Spleen (tissue), 11 donors: ENCODE results near the gene SPTSSA. TPM values are rescaled to one million over a fixed set of nuclear protein-coding genes. Genes with fewer than 3 reads are reported as not detected.
"Not testable (repeated sequence)": the region's sequence is repeated elsewhere in the genome, so short reads cannot be mapped to it uniquely, and the experiment has no call there.

Experiments
- DNase-seq: peaks from one replicate; pipeline ENCODE4 v3.0.0-alpha.2; 2020
- H3K27ac ChIP-seq, 8 donors: fragments of 200-600 bp; sonication (generic) in 7 of 8; 1 replicate in 4 of 8; 2 replicates in 4 of 8; pipeline versions ENCODE4 v1.5.0 to v1.8.0; 2016 to 2021; ENCODE audit warnings: inconsistent platforms in 4 of 8, mild to moderate bottlenecking in 4 of 8, moderate library complexity in 1 of 8
- H3K27me3 ChIP-seq, 7 donors: fragments of 200-600 bp; sonication (generic) in 6 of 7; replicated peaks in 1 of 7; 1 replicate in 4 of 7; 2 replicates in 3 of 7; pipeline versions ENCODE4 v1.5.0 to v1.8.0; 2016 to 2021; ENCODE audit warnings: inconsistent platforms in 3 of 7, mild to moderate bottlenecking in 1 of 7
- H3K36me3 ChIP-seq, 6 donors: fragments of 200-600 bp; sonication (generic) in 5 of 6; 1 replicate in 4 of 6; 2 replicates in 2 of 6; pipeline versions ENCODE4 v1.5.0 to v1.8.0; 2016 to 2021; ENCODE audit warnings: inconsistent platforms in 2 of 6
- H3K4me1 ChIP-seq, 6 donors: fragments of 200-600 bp; sonication (generic) in 5 of 6; 1 replicate in 3 of 6; 2 replicates in 3 of 6; pipeline versions ENCODE4 v1.5.0 to v1.8.0; 2016 to 2021; ENCODE audit warnings: inconsistent platforms in 3 of 6
- H3K4me3 ChIP-seq, 8 donors: fragments of 200-600 bp; sonication (generic) in 7 of 8; 1 replicate in 4 of 8; 2 replicates in 4 of 8; pipeline versions ENCODE4 v1.5.0 to v1.8.0; 2016 to 2021; ENCODE audit warnings: inconsistent platforms in 4 of 8, mild to moderate bottlenecking in 4 of 8, moderate library complexity in 2 of 8
- H3K9me3 ChIP-seq, 8 donors: fragments of 200-600 bp; sonication (generic) in 7 of 8; 1 replicate in 4 of 8; 2 replicates in 4 of 8; pipeline versions ENCODE4 v1.5.0 to v1.8.0; 2016 to 2021; ENCODE audit warnings: inconsistent platforms in 4 of 8
- POLR2A ChIP-seq, 3 donors: fragments of 450-650 bp; IDR thresholded peaks; one replicate each; pipeline ENCODE4 v1.5.1; 2017; ENCODE audit warnings: antibody characterized with exemption in 3 of 3, mild to moderate bottlenecking in 1 of 3
- POLR2AphosphoS5 ChIP-seq, 3 donors: sonication (generic); formaldehyde crosslinking; IDR thresholded peaks; one replicate each; pipeline ENCODE4 v1.5.1; 2017; ENCODE audit warnings: antibody characterized with exemption in 3 of 3
- WGBS, 5 donors: extraction: QIAGEN DNeasy Blood & Tissue Kit in 3 of 5; methylation state at CpG; one replicate each; pipeline versions ENCODE4 v1.1.5 to v1.1.7; 2013 to 2018; 5-methylcytosine and 5-hydroxymethylcytosine counted together
- intact Hi-C: fragments of 100-400 bp; cut with DNase I; formaldehyde crosslinking; loops from one replicate; pipeline ENCODE4 v1.15.0; 2023; ENCODE audit warnings: low total_unique reads
- polyA plus RNA-seq, 3 donors: library from polyadenylated mRNA; stranded (reverse); fragments of 200-250 nt; gene quantifications; one replicate each; pipeline ENCODE4 v1.2.1, GENCODE V29; 2013
- total RNA-seq, 7 donors: library from RNA; depleted of rRNA in 3 of 7; stranded (reverse); fragments of >200 nt in 3 of 7; fragmentation: NEBNext Ultra II Directional in 4 of 7; extraction: Animal tissue kit (Norgen Biotek cat#: 25700) in 4 of 7; gene quantifications; one replicate each; pipeline versions ENCODE4 v1.1.0 to v1.2.1, GENCODE V29; 2016 to 2021
- TF ChIP-seq, protein P1 (sequence below), 11 experiments: fragments of 200-600 bp in 7 of 11; fragments of 450-650 bp in 4 of 11; sonication (generic) in 4 of 11; IDR thresholded peaks in 8 of 11; conservative IDR thresholded peaks in 3 of 11; 1 replicate in 7 of 11; 2 replicates in 4 of 11; pipeline versions ENCODE4 v1.4.0 to v1.8.0; 2016 to 2021; ENCODE audit warnings: antibody characterized with exemption in 11 of 11, inconsistent platforms in 4 of 11, mild to moderate bottlenecking in 1 of 11
- donor health status: healthy with polysubstance abuse.
- donor health status: DM: no; HTN: no; CAD: no; lungs with moderate emphysema.
- donor health status: DM: no; HTN: no; CAD: no.
- donor health status: Bipolar disorder and iron deficiency.
- donor health status: healthy.
- donor health status: DM: no; HTN: no; CAD: no.
- donor health status: DM: yes; HTN: yes; CAD: no.

The SPTSSA gene
- total and polyA plus RNA-seq, 10 donors, result 8.9 to 16.7 (median 13.3) TPM

DNA sequence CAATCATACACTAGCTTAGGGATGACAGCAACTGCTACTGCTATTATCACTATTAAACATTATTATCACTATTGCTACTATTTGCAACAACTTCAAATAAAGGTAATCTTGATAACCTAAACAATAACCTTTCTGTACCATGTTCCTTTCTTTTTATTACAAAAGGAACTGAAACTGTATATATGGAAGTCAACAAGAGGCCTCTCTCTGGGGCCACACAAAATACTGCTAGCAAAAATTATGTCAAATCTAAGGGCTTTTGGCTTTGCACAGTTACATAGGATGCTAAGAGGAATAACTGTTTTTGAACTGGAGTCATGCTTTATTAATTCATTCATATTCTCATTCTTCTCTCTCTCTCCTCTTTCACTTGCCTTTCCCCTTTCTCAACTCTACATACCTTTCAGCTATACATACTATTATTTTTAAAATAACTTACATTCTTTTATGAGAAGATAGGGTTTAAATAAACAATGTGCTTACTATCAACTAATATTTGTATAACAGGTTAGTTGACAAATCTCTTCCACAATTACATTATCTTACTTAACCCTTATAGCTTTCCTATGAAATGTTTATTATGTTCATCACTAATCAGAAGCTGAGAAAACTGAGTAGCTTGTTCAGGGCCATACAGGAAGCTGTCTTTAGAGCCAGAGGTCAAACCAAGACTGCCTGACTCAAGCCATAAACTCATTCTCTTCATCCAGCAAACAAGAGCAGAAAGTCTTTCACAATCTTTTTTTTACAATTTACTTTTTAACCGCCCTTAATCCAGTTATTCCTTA, 25.7 kb downstream of the SPTSSA start:
- TF ChIP-seq, protein P1, sequence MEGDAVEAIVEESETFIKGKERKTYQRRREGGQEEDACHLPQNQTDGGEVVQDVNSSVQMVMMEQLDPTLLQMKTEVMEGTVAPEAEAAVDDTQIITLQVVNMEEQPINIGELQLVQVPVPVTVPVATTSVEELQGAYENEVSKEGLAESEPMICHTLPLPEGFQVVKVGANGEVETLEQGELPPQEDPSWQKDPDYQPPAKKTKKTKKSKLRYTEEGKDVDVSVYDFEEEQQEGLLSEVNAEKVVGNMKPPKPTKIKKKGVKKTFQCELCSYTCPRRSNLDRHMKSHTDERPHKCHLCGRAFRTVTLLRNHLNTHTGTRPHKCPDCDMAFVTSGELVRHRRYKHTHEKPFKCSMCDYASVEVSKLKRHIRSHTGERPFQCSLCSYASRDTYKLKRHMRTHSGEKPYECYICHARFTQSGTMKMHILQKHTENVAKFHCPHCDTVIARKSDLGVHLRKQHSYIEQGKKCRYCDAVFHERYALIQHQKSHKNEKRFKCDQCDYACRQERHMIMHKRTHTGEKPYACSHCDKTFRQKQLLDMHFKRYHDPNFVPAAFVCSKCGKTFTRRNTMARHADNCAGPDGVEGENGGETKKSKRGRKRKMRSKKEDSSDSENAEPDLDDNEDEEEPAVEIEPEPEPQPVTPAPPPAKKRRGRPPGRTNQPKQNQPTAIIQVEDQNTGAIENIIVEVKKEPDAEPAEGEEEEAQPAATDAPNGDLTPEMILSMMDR (IDR thresholded peaks at IDR 0.05 in 8 of 11, conservative IDR thresholded peaks at IDR 0.05 in 3 of 11), result no peak
- TF ChIP-seq POLR2A (IDR thresholded peaks at IDR 0.05) (no peak), POLR2AphosphoS5 (IDR thresholded peaks at IDR 0.05) (no peak)
- Histone ChIP-seq H3K27me3 (no peaks in the 10 kb centered on the region), H3K4me3 (no peak overlapping the region), H3K27ac (no peak overlapping the region), H3K9me3 (no peaks in the 10 kb centered on the region), H3K4me1 (peaks cover 0 to 16% (median 8%) of the 10 kb centered on the region in 6 donors), H3K36me3 (peaks cover 0 to 11% (median 0%) of the 10 kb centered on the region in 6 donors)
- 79 to 91% (median 85%) methylated on average over 1 of the region's 1 CpG for WGBS, 5 donors
- intact Hi-C loops, result no loop called here
- DNase-seq, result no peak

DNA sequence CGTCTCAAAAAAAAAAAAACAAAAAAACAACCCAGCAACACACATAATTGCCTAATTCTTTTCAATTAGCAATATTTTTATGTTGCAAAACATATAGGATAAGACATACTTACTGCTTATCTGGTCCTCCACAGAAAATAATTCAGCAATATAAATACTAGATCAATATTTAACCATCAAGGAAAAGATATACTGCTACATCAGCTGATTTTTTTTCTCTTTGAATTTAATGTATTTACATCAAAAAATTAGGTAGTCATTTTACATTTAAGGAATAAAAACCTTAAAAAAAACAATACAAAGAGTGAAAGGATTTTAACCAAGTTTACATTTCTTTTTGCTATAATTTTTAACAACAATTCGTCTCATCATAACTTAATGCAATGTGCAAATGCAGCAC, 28.1 kb downstream of the SPTSSA start:
- peaks cover 0 to 16% (median 8%) of the 10 kb centered on the region in 6 donors for H3K4me1 ChIP-seq
- no peak for DNase-seq
- no peaks in the 10 kb centered on the region for H3K9me3 ChIP-seq
- no peak overlapping the region for H3K4me3 ChIP-seq
- WGBS, 5 donors, result 91 to 96% (median 93%) methylated on average over 2 of the region's 2 CpGs
- intact Hi-C loops, result no loop called here
- H3K36me3 ChIP-seq, result peaks cover 0 to 11% (median 0%) of the 10 kb centered on the region in 6 donors
- no peak overlapping the region for H3K27ac ChIP-seq
- TF ChIP-seq, protein P1 (IDR thresholded peaks at IDR 0.05 in 8 of 11, conservative IDR thresholded peaks at IDR 0.05 in 3 of 11), result no peak
- TF ChIP-seq POLR2A (IDR thresholded peaks at IDR 0.05), result no peak
- TF ChIP-seq POLR2AphosphoS5 (IDR thresholded peaks at IDR 0.05), result no peak
- H3K27me3 ChIP-seq, result no peaks in the 10 kb centered on the region

DNA sequence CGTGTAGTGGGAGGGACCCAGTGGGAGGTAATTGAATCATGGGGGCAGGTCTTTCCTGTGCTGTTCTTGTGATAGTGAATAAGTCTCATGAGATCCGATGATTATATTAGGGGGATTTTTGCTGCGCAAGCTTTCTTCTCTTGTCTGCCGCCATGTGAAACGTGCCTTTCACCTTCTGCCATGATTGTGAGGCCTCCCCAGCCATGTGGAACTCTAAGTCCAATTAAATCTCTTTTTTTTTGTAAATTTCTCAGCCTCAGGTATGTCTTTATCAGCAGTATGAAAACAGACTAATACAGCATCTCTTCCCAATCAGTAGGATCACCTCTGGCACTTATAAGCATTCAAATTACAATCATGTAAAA, 34.0 kb downstream of the SPTSSA start:
- H3K27ac ChIP-seq, H3K36me3 ChIP-seq, intact Hi-C loops, H3K27me3 ChIP-seq, H3K4me1 ChIP-seq, H3K4me3 ChIP-seq, DNase-seq, H3K9me3 ChIP-seq: not testable (repeated sequence)
- 84 to 90% (median 87%) methylated on average over 5 of the region's 5 CpGs for WGBS, 5 donors

DNA sequence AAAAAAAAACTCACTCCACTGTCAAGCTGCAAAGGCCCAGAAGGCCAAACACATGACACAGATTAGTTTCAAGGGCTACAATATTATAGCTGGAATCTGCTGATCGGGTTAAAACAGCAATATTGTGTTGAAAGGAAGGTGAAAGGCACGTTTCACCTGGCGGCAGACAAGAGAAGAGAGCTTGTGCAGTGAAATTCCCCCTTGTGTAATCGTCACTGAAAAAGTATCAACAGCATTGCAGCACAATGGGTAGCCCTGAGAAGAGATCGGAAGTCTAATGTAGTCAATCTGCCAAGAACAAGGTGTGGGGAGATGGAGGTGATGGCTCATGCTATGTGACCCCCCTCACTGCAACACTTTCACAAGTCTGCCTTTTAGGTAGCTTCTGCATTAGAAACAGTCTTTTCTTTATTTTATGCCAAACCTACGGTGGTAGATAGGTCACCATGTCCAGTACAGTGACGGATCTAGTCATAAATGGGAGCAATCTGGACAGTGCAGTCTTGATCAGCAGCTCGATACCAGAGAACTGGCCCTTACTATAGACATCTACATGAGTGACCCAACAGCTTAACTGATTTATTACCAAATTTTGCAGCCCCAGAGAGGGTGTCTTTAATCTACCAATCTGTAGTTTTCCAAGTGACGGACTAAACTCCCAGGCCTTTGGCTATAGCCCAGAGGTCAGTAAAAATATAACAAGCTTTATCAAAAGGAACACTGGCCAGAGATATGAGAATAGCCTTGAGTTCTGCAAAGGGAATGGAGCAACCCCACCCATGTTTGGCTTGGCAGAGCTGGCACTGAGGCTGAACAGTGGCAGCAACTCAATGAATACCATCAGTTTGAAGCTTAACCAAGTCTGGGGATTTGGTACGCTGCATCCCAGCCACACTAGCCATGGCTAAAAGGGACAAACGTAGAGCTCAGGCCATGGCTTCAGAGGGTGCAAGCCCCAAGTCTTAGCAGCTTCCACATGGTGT, 35.4 kb downstream of the SPTSSA start:
- 82 to 93% (median 85%) methylated on average over 11 of the region's 11 CpGs for WGBS, 5 donors
- TF ChIP-seq POLR2A (IDR thresholded peaks at IDR 0.05) (no peak), POLR2AphosphoS5 (IDR thresholded peaks at IDR 0.05) (no peak)
- TF ChIP-seq, protein P1 (IDR thresholded peaks at IDR 0.05 in 8 of 11, conservative IDR thresholded peaks at IDR 0.05 in 3 of 11), result no peak
- H3K27ac ChIP-seq, result no peak overlapping the region
- no peak overlapping the region for H3K4me3 ChIP-seq
- no peaks in the 10 kb centered on the region for H3K4me1 ChIP-seq
- H3K9me3 ChIP-seq, result peaks cover 0 to 3% (median under 1%) of the 10 kb centered on the region in 8 donors
- H3K36me3 ChIP-seq, result no peaks in the 10 kb centered on the region
- no peak for DNase-seq
- H3K27me3 ChIP-seq, result no peaks in the 10 kb centered on the region
- intact Hi-C loops, result no loop called here
